Subcutaneous abdominal adipose tissue (tissue), 5 donors: Measurements from ENCODE around the gene PPP3CA.
A peak's percentile ranks its signal among the peaks of the same experiment; 100 is the strongest.

ENCODE experiments used
- H3K27ac ChIP-seq: one replicate; pipeline ENCODE4 v1.7.0; 2013; ENCODE audit warnings: low read depth, mild to moderate bottlenecking, inconsistent platforms, low read length, moderate library complexity
- H3K27me3 ChIP-seq, 5 donors: one replicate each; pipeline ENCODE4 v1.7.0; 2013; ENCODE audit warnings: low read length in 5 of 5, inconsistent platforms in 1 of 5; ENCODE audit not compliant: control insufficient read depth in 5 of 5, insufficient read depth in 4 of 5
- H3K36me3 ChIP-seq, 5 donors: one replicate each; pipeline ENCODE4 v1.7.0; 2013; ENCODE audit warnings: low read length in 5 of 5; ENCODE audit not compliant: control insufficient read depth in 5 of 5, insufficient read depth in 5 of 5
- H3K4me1 ChIP-seq, 5 donors: one replicate each; pipeline ENCODE4 v1.7.0; 2013; ENCODE audit warnings: low read length in 5 of 5, mild to moderate bottlenecking in 3 of 5, moderate library complexity in 1 of 5; ENCODE audit not compliant: control insufficient read depth in 5 of 5, insufficient read depth in 5 of 5
- H3K4me3 ChIP-seq, 5 donors: one replicate each; pipeline ENCODE4 v1.7.0; 2013; ENCODE audit warnings: low read length in 5 of 5, low read depth in 1 of 5
- H3K9ac ChIP-seq, 5 donors: one replicate each; pipeline ENCODE4 v1.7.0; 2013; ENCODE audit warnings: low read length in 5 of 5, mild to moderate bottlenecking in 4 of 5, moderate library complexity in 3 of 5
- H3K9me3 ChIP-seq, 5 donors: one replicate each; pipeline ENCODE4 v1.7.0; 2013; ENCODE audit warnings: low read length in 5 of 5; ENCODE audit not compliant: control insufficient read depth in 5 of 5
- donor health status: healthy.
- donor health status: healthy.
- donor health status: healthy.
- donor health status: healthy.
- donor health status: healthy.

The PPP3CA gene

DNA sequence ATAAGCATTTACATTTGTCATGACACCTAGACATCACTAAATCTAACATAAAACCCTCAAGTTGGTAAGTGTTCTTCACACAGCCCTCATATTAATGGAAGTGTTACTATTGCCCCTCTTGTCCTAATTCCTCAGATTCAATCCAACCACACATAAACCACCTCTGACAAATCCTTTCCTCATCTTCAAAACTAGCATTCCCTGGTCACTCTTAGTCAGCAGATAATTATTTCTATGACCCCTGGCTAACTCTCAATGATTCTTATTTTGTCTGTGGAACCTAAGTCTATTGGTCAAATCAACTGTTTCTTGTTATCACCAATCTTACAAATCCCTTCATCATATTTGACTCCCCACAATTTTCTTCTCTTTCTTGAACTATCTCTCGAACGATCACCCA lies 168.6 kb downstream of the PPP3CA start:
- Histone ChIP-seq H3K4me3 (no peak overlapping the region), H3K9me3 (no peaks in the 10 kb centered on the region), H3K9ac (no peak overlapping the region), H3K27ac (no peak overlapping the region), H3K4me1 (peaks cover 0 to 16% (median 0%) of the 10 kb centered on the region in 5 donors), H3K36me3 (peaks cover 0 to 5% (median 0%) of the 10 kb centered on the region in 5 donors), H3K27me3 (no peaks in the 10 kb centered on the region)

- Histone ChIP-seq H3K9me3 (no peaks in the 10 kb centered on the region), H3K27ac (peak overlapping the region; percentile 54), H3K4me3 (no peak overlapping the region), H3K36me3 (peaks cover 0 to under 1% (median 0%) of the 10 kb centered on the region in 5 donors), H3K27me3 (no peaks in the 10 kb centered on the region), H3K9ac (no peak overlapping the region), H3K4me1 (peaks cover 0 to 17% (median 0%) of the 10 kb centered on the region in 5 donors)
Measured at GRCh38 chr4:101177154-101177553, 170.2 kb downstream of the PPP3CA start.

DNA sequence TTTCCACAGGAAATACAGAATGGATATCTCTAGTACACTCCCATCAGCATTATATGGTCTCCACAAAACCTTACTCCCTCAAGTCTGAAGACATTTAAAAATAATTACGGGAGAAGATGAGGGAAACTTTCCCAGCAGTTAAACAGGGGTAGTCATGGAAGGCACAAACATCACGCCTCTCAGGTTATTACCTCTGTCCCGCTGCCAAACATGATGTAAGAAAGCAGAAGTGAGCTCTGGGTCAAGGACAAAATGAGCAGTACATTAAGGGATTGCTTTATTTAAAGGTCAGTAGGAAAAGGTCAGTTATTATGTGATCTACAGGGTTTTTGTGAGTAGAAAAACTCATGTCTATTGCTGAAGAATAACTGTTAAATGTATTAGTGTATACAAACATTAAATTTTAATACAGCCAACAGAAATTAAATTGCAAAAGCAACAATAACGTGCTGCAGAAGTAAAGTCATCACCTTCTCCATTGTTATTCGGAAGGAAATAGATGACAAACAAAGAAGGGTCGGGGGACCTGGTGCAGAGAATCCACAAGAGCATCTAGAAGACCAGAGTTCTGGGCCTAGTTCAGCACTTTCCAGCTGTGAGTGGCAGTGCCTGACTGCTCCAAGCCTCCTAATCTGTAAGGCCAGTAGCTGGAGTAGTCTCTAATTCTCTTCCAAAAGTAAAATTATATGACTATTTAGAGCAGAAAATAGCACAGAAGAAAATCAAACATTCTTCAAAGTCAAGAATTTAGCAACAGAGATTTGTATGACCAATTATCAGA lies 171.2 kb downstream of the PPP3CA start:
- H3K9me3 ChIP-seq: no peaks in the 10 kb centered on the region
- H3K4me1 ChIP-seq: peaks cover 0 to 19% (median 0%) of the 10 kb centered on the region in 5 donors
- no peaks in the 10 kb centered on the region for H3K27me3 ChIP-seq
- H3K27ac ChIP-seq: peak overlapping the region; percentile 54
- H3K36me3 ChIP-seq: no peaks in the 10 kb centered on the region
- H3K4me3 ChIP-seq: no peak overlapping the region
- no peak overlapping the region for H3K9ac ChIP-seq

- no peaks in the 10 kb centered on the region for H3K36me3 ChIP-seq
- H3K4me3 ChIP-seq: no peak overlapping the region
- H3K9ac ChIP-seq: no peak overlapping the region
- H3K27me3 ChIP-seq: no peaks in the 10 kb centered on the region
- H3K27ac ChIP-seq: peak overlapping the region; percentile 54
- H3K9me3 ChIP-seq: no peaks in the 10 kb centered on the region
- H3K4me1 ChIP-seq: peaks cover 0 to 19% (median 0%) of the 10 kb centered on the region in 5 donors
Measured at GRCh38 chr4:101174679-101175345, 172.5 kb downstream of the PPP3CA start.

DNA sequence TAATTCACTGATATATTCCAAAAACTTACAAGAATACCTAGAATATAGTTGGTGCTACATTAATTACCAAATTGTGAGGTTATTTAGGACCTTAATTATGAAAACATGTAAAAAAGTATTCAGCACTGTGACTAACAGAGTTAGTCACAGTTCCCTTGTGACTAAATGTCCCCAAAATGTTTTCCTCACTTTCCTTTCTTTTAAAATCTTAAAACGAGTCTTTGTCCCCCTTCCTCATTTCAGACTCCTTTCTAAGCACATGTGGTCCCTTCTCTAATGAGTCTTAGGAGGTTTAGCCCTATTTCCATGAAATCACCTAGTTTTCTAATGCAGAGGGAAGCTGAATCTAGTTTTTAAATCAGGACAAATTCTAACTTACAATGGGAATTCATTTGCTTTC lies 175.0 kb downstream of the PPP3CA start:
- Histone ChIP-seq H3K27ac (no peak overlapping the region), H3K4me1 (peaks cover 0 to 19% (median 0%) of the 10 kb centered on the region in 5 donors)

DNA sequence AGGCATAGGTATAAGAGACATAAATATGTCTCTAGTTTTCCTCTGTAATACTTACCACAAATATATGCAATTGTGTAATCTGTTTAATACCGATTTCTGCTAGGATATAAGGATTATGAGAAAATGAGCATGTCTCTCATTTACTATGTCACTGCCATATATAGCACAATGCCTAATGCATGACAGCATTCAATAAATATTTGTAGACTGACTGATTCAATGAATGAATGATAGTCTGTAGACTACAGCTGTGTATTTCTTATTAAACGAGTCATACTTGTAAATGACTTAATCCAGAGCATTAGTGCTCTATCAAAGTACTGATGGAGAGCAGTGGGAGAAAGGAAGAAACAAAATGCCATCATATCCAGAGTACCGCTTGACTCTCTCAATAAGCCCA lies 175.6 kb downstream of the PPP3CA start:
- Histone ChIP-seq H3K9me3 (no peaks in the 10 kb centered on the region), H3K27me3 (no peaks in the 10 kb centered on the region), H3K4me1 (peaks cover 0 to 19% (median 0%) of the 10 kb centered on the region in 5 donors), H3K27ac (no peak overlapping the region), H3K36me3 (no peaks in the 10 kb centered on the region), H3K4me3 (no peak overlapping the region), H3K9ac (no peak overlapping the region)

More for the DNA sequence above, 175.0 kb downstream of the PPP3CA start:
- H3K36me3 ChIP-seq: no peaks in the 10 kb centered on the region
- no peaks in the 10 kb centered on the region for H3K9me3 ChIP-seq
- no peak overlapping the region for H3K4me3 ChIP-seq
- H3K27me3 ChIP-seq: no peaks in the 10 kb centered on the region
- H3K9ac ChIP-seq: no peak overlapping the region

DNA sequence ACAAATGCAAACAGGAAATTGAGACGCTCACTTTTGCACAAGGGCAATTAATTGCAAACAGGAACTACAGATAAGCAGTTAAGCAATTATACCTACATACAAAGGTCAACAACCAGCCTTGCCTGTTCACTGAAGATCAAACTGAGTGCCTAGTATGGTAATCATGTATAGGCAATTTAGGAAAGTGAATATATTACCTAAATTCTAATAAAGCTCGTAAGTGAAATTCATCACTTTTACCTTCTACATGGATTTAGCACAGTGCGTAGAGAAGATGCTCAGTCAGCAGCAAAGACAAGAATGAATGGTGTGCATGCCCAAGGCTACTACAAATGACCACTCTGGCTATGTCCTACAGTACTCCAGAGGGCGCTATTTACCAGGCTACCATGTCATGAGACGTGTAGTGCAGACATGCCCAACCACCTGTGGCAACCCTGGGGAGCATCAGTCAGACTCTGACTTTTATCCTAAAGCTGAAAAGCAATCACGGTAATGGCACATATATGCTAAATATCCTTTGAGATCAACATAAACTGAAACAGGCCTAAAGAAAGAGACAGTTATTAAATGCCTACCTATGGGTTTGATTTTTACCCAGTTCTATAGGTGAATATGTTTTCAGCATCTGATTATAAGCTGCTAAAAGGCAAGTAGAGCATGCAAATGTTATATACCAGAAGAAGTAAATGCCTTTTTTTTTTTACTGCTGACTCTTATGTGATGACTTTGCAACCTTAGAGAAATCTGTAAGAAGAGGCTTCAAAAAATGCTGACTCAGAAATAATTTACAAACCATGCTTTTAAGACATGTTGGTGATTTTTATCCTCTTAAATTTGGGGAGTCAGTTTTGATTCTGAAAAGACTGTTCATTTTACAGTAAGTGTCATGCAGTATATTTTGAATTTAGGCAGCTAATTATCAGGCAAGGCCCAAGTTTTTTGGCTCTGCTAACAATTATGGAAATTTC lies 178.0 kb downstream of the PPP3CA start:
- H3K36me3 ChIP-seq: no peaks in the 10 kb centered on the region
- H3K27me3 ChIP-seq: no peaks in the 10 kb centered on the region
- H3K27ac ChIP-seq: no peak overlapping the region
- no peak overlapping the region for H3K9ac ChIP-seq
- no peak overlapping the region for H3K4me3 ChIP-seq
- peaks cover 0 to 8% (median 6%) of the 10 kb centered on the region in 5 donors for H3K4me1 ChIP-seq
- H3K9me3 ChIP-seq: no peaks in the 10 kb centered on the region

- no peak overlapping the region for H3K9ac ChIP-seq
- no peaks in the 10 kb centered on the region for H3K27me3 ChIP-seq
- H3K27ac ChIP-seq: no peak overlapping the region
- no peaks in the 10 kb centered on the region for H3K9me3 ChIP-seq
- H3K4me3 ChIP-seq: no peak overlapping the region
- H3K36me3 ChIP-seq: no peaks in the 10 kb centered on the region
- peaks cover 0 to 8% (median 5%) of the 10 kb centered on the region in 5 donors for H3K4me1 ChIP-seq
Measured at GRCh38 chr4:101163936-101164335, 183.4 kb downstream of the PPP3CA start.

DNA sequence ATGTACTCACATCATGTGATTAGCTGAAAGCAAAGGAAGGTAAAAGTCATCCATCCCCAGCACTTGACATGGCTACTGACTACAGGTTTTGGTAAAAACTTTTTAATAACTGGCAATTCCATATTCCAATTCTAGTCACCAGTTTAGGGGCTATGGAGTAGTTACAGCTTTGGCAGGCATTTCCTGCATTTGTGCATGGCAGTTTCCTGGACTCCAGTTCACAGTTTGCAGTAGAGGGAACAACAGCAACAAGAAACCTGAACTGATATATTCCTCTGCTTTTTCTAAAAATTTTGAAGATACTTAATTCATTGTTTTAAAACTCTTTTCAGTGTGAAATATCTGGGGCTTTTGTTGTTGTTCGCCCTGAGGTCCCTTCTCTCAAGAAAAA lies 184.3 kb downstream of the PPP3CA start:
- Histone ChIP-seq H3K9ac (no peak overlapping the region), H3K4me1 (peaks cover 0 to 8% (median 6%) of the 10 kb centered on the region in 5 donors), H3K9me3 (no peaks in the 10 kb centered on the region), H3K27me3 (no peaks in the 10 kb centered on the region), H3K27ac (no peak overlapping the region), H3K36me3 (no peaks in the 10 kb centered on the region), H3K4me3 (no peak overlapping the region)
